ENCODE data around the gene TMIGD3. TPM values are rescaled to one million over a fixed set of nuclear protein-coding genes. Genes with fewer than 3 reads are reported as not detected.

Gene TMIGD3
- total RNA-seq, 3 donors from 2014 or later (not counting 1 experiment from before 2014, with no cell fraction given) = 1.0 TPM; not detected in 2

- no peak overlapping the region for H3K4me3 Mint-ChIP-seq
Observed at GRCh38 chr1:111540928-111541327, 37.5 kb upstream of the TMIGD3 start.

GRCh38 chr1:111538343-111539025, 35.1 kb upstream of the TMIGD3 start:
- H3K4me3 ChIP-seq (ENCODE audit: low read length) = no peak overlapping the region
- H3K9me3 ChIP-seq (ENCODE audit: control insufficient read depth, insufficient read depth, low read length) = no peaks in the 10 kb centered on the region
- no peaks in the 10 kb centered on the region for H3K4me1 ChIP-seq (ENCODE audit: control insufficient read depth, insufficient read depth, low read length)
- 76% methylated on average over 5 of the region's 6 CpGs for WGBS (ENCODE audit: insufficient coverage)
- peaks cover 12 to 22% of the 10 kb centered on the region in 2 donors for H3K27me3 Mint-ChIP-seq (ENCODE audit: low read depth in 2 of 2)
- TF ChIP-seq CTCF (IDR thresholded peaks at IDR 0.05) = no peak
- H3K27ac ChIP-seq (ENCODE audit: low read length) = no peak overlapping the region
- ATAC-seq (no peak), DNase-seq (no peak)
- no peaks in the 10 kb centered on the region for H3K36me3 Mint-ChIP-seq
- intact Hi-C loops (cut with micrococcal nuclease) = no loop called here
- no peak overlapping the region for H3K4me3 Mint-ChIP-seq
- H3K27ac Mint-ChIP-seq = no peak overlapping the region
- H3K36me3 ChIP-seq (ENCODE audit: control insufficient read depth, insufficient read depth, low read length) = no peaks in the 10 kb centered on the region
- H3K4me1 Mint-ChIP-seq = no peaks in the 10 kb centered on the region
- no peaks in the 10 kb centered on the region for H3K9me3 Mint-ChIP-seq
- H3K27me3 ChIP-seq (ENCODE audit: control insufficient read depth, insufficient read depth, low read length) = no peaks in the 10 kb centered on the region

More at GRCh38 chr1:111540928-111541327, 37.5 kb upstream of the TMIGD3 start:
- H3K4me3 ChIP-seq (ENCODE audit: low read length) = no peak overlapping the region
- WGBS (ENCODE audit: insufficient coverage) = 75% methylated on average over 1 of the region's 3 CpGs
- no peaks in the 10 kb centered on the region for H3K9me3 ChIP-seq (ENCODE audit: control insufficient read depth, insufficient read depth, low read length)
- H3K36me3 ChIP-seq (ENCODE audit: control insufficient read depth, insufficient read depth, low read length) = no peaks in the 10 kb centered on the region
- no peak for TF ChIP-seq CTCF (IDR thresholded peaks at IDR 0.05)
- H3K27ac Mint-ChIP-seq = no peak overlapping the region
- no peak overlapping the region for H3K27ac ChIP-seq (ENCODE audit: low read length)
- DNase-seq (no peak), ATAC-seq (no peak)
- no peaks in the 10 kb centered on the region for H3K4me1 ChIP-seq (ENCODE audit: control insufficient read depth, insufficient read depth, low read length)
- intact Hi-C loops (cut with micrococcal nuclease) = no loop called here
- no peaks in the 10 kb centered on the region for H3K9me3 Mint-ChIP-seq
- H3K36me3 Mint-ChIP-seq = no peaks in the 10 kb centered on the region
- no peaks in the 10 kb centered on the region for H3K4me1 Mint-ChIP-seq
- H3K27me3 ChIP-seq (ENCODE audit: control insufficient read depth, insufficient read depth, low read length) = no peaks in the 10 kb centered on the region
- peaks cover 18 to 22% of the 10 kb centered on the region in 2 donors for H3K27me3 Mint-ChIP-seq (ENCODE audit: low read depth in 2 of 2)

DNA sequence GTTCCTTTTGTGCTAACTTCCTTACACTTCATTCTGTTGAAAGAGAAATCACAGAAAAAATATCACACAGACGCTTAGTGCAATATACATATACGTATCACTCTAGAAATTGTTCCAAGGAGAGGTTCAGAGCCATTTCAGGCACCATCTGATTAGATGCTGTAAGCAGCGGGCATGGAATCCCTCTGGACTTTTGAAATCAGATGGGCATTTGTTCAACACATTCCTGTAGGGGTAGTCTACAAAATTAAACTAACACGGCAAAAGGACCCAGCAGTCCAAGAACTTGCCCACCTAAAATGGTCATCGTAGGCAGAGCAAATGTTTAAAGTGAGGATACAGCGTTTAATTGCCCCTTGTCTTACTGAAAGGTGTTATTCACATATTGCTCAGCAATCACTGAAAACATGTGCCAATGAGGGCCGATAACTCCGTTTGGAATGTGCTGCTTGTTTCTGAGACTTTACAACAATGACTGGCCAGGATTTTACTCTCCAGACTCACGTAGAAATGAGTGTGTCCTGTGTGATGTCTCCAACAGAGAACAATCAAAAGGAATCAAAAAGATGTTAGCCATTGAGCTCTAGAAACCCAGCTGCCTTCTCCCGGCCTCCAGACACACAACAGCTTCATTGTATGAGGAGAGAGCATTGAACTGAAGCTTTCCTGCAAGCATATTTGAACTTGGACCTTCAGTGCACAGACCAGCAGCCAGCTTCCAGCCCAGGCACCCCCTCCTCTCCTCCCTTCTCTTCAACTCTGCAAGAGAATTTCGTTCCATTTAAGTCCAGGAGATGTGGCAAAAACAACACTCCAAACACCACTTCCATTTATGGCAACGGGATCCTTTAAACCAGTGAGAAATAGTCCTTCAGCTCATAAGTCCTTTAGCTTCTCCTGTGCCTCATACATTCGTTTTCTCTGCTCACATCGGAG, 32.1 kb upstream of the TMIGD3 start:
- no peaks in the 10 kb centered on the region for H3K4me1 ChIP-seq (ENCODE audit: control insufficient read depth, insufficient read depth, low read length)
- Mint-ChIP-seq H3K27ac (no peak overlapping the region), H3K9me3 (no peaks in the 10 kb centered on the region), H3K4me3 (no peak overlapping the region), H3K36me3 (no peaks in the 10 kb centered on the region), H3K4me1 (no peaks in the 10 kb centered on the region), H3K27me3 (ENCODE audit: low read depth in 2 of 2) (peaks cover 12 to 13% of the 10 kb centered on the region in 2 donors)
- intact Hi-C loops (cut with micrococcal nuclease) = no loop called here
- 92% methylated on average over 12 of the region's 14 CpGs for WGBS (ENCODE audit: insufficient coverage)
- no peak overlapping the region for H3K4me3 ChIP-seq (ENCODE audit: low read length)
- H3K27me3 ChIP-seq (ENCODE audit: control insufficient read depth, insufficient read depth, low read length) = no peaks in the 10 kb centered on the region
- TF ChIP-seq CTCF (IDR thresholded peaks at IDR 0.05) = no peak
- no peaks in the 10 kb centered on the region for H3K36me3 ChIP-seq (ENCODE audit: control insufficient read depth, insufficient read depth, low read length)
- no peak overlapping the region for H3K27ac ChIP-seq (ENCODE audit: low read length)
- ATAC-seq (no peak), DNase-seq (no peak)
- no peaks in the 10 kb centered on the region for H3K9me3 ChIP-seq (ENCODE audit: control insufficient read depth, insufficient read depth, low read length)

Measured in natural killer cell (primary cell).